Renal pelvis (tissue), 4 donors: ENCODE data around the gene ATP9B. TPM values are rescaled to one million over a fixed set of nuclear protein-coding genes. Genes with fewer than 3 reads are reported as not detected.

Experiments used
- DNase-seq: peaks from one replicate; pipeline ENCODE4 v3.0.0-alpha.2; 2013
- polyA plus RNA-seq, 3 donors: library from polyadenylated mRNA; unstranded; fragments of 120-200 nt; gene quantifications; one replicate each; pipeline ENCODE4 v1.2.1, GENCODE V29; 2013; ENCODE audit not compliant: insufficient read length in 3 of 3

Gene ATP9B
- polyA plus RNA-seq, 3 donors: 27.8 to 39.5 (median 36.3) TPM

DNA sequence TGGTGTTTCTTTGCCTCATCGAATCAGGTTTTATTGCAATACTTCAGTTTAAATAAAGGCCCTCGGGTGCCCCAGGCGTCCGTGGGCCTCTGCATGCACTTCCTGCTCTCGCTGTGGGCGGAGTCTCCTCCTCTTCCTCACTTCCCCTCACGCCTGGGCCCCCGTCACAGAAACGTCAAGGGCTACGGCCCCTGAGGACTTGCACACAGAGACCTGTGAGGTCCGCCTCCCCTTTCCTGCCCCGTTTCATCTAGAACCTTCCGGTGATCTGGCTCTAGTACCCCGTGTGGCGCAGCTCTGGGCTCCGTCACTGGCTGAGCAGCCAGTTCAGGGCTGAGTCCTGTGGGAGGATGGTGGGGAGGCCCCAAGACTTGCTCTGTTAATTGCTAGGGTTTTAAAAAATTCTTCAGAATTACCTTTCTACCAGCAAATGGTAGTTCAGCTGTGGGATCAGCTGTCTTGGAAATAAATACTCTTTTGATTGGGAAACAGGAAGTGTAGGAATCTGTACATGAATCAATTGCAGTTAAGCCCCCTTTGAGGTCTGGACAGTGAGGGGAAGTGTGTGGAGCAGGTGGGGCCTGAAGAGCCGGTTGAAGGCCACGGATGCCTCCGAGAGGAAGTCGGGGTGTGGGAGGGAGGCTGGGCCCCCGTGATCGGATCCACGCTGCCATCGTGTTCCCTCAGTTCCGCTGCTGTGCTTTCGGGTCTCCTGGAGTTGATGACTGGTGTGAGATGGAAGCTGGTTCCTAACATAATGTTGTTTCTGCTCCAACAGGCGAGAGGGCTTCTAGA lies 336.8 kb downstream of the ATP9B start:
- DNase-seq: no peak

DNA sequence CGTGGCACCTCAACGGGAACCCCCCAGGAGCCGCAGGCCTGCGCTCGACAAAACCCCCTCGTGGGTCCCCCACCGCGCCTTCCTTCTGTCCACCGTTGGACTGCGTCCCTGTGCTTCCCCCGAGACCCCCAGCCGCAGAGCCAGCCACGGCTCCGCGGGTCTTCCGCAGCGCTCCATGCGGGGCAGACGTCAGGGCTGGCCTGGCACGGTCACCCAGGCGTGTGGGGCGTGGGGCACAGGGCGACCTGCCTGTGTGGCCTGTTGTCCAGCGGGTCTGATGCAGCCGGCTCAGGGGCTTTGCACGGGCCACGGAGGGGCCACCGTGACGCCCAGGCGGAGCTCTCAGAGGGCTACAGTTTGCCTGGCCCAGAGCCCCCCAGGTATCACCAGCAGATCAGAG lies 337.5 kb downstream of the ATP9B start:
- no peak for DNase-seq

DNA sequence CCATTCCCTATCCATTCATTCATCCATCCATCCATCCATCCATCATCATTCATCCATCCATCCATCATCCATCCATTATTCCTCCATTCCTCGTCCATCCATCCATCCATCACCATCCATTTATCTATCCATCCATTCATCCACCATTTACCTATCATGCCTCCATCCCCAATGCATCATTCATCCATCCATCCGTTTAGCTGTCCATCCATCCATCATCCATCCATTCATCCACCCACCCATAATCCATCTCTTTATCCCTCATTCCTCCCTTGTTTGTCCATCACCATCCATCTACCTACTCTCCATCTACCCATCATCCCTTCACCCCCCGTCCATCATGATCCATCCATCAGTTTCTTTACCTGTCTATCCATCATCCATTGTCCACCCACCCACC lies 340.1 kb downstream of the ATP9B start:
- DNase-seq: no peak

DNA sequence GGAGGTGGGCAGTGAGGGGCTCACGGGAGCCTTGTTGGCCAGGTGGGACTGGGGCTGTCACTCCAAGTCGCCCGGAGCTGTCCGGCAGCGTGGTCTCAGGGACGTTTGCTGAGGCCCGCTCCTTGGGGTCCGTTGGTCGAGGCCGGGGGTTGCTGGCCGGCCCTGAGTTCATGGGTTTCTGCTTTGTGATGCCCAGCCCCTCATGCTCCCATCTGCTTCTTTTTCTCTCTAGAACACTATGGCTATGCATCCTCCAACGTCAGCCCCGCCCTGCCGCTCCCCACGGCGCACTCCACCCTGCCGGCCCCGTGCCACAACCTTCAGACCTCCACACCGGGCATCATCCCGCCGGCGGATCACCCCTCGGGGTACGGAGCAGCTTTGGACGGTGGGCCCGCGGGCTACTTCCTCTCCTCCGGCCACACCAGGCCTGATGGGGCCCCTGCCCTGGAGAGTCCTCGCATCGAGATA lies 341.0 kb downstream of the ATP9B start:
- DNase-seq: no peak

DNA sequence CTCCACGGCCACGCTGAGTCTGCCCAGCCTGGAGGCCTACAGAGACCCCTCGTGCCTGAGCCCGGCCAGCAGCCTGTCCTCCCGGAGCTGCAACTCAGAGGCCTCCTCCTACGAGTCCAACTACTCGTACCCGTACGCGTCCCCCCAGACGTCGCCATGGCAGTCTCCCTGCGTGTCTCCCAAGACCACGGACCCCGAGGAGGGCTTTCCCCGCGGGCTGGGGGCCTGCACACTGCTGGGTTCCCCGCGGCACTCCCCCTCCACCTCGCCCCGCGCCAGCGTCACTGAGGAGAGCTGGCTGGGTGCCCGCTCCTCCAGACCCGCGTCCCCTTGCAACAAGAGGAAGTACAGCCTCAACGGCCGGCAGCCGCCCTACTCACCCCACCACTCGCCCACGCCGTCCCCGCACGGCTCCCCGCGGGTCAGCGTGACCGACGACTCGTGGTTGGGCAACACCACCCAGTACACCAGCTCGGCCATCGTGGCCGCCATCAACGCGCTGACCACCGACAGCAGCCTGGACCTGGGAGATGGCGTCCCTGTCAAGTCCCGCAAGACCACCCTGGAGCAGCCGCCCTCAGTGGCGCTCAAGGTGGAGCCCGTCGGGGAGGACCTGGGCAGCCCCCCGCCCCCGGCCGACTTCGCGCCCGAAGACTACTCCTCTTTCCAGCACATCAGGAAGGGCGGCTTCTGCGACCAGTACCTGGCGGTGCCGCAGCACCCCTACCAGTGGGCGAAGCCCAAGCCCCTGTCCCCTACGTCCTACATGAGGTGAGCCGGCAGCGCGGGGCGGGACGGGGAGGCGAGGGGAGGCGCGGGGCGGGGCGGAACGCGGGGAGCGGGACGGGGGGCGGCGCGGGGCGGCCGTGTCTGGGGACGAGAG lies 341.8 kb downstream of the ATP9B start:
- DNase-seq: no peak

DNA sequence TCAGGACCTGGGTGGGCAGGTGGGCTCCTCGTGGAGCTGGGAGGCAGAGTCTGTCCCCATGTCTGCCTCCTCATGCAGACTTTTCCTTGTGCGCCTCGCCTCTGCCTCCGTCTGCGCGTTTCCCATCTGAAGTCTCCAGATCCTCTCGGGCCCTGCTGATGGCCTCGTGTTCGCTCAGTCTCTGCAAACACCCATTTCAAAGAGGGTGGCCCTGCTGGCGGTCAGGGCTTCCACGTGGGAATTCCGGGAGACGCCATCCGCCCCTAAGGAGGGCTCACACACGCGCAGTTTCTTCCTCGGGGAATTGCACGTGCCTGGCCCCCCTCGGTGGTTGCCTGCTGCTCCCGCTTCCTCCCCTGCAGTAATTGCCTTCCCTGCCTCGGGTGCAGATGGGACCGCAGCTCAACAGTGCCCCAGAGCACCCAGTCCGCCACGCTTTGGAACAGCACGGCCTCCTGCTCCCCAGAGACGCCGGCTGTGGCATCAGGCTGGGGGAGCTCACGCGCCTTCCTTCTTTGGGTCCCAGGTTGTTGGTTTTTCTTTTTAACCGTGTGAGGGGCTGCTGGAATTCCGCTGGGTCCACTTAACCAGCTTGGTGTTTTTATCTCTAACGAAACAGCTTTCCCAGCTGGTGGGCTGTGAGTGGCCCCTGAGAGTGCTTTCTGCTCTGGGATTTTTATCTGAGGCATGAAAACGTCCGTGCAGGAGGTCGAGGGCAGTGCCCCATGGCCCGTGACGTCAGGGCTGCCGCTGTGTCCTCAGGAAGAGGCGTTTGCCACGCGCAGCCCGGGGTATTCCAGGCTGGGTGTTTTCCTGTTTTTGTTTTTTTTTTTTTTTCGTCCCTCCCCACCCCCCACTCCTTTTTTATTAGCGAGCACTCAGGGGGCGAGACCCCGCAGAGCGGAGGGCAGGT lies 342.7 kb downstream of the ATP9B start:
- DNase-seq: no peak

DNA sequence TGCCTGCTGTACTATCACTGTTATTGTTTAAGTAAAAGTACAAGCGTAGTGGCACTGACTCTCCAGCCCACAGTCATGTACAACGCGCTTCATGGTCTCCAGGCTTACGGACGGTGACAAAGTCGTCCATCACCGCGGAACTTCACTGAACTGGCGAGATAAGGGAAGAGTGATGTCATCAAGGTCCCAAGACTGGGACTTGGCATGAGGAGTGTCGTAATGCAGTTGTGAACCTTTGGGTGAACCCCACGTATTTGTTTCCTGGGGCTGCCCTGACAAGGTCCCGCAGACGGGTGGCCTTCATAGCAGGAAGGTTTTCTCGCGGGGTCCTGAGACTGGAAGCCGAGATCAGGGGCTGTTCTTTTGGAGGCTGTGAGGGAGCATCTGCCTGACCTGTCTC lies 343.8 kb downstream of the ATP9B start:
- no peak for DNase-seq

DNA sequence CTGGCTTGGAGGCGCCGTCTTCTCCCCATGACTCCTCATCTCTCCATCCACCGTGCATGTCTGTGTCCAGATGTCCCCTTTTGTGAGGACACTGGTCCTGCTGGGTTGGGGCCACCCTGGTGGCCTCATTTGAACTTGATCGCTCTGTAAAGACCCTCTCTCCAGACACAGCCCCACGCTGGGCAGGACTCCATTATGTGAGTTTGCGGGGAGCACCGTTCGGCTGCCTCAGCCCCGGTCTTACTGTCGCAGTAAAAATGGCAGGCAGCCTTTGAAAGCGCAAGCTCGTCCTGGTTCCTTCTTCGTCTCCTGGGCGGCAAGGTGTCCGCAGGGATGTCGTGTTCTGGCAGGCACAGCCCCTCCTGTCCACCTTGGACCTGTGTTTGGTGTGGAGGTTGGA lies 344.2 kb downstream of the ATP9B start:
- DNase-seq: no peak

DNA sequence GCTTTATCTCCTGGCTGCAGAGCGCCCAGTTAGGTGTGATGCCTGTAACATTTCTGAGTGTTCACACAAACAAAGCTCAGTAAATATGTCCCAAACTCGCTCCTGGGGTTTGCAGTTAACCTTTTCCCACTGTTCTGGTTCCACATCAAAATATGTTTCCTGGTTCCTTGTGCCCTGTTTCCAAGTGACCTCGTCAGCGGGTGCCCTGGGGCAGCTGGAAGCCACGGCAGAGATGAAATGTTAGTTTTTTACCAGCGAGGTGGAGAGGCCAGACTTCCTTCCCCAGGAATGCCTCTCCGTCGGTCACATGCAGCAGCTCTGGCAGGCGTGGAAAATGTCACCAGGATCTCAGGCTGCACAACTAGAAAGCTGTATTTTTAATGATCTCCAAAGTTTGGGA lies 344.7 kb downstream of the ATP9B start:
- no peak for DNase-seq

DNA sequence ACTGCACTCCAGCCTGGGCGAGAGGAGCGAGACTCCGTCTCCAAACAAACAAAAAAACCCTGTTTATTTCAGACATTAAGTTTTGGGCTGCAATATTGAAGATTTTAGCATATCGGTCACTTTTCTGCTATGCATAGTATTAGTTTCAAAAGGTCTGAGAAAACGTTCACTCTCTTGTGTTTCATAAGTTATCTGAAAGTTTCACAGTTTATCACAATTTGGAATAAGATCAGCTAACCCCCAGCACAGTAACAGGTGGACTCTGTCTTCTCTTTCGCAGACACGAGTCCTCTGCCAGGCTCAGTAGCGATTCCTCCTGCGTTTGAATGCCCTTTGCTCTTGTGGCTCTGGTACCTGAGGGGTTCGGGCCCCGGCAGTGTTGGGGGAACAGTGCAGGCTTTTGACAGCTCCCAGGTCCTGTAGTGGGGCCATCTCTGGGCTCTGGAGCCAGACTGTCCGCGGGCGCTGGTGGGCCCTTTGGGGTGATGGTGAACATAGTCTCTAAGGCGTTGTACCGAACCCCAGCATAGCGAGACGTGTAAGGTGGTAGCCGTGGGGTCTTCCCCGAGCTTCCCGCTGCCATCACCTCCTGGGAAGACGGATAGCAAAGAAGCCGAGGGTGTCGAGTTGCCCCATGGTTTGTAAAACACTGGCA lies 347.0 kb downstream of the ATP9B start:
- DNase-seq: no peak

DNA sequence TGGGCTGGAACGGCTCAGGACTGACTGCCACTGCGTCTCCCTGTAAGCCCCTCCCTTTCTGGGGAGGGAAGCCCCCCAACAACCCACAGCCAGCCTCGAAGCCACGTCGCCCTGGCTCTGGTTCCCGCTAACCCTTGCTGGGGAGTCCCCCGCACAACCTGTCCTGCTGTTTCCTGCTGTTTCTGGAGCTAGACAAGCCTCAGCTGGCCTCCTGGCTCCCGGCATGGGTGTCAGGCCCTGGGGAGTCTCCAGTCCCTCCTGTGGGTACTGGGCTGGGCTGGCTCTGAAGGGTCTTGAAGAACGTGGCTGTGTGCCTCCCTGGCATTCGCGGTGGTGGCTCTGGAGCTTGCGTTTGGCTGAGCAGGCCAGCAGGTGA lies 347.5 kb downstream of the ATP9B start:
- DNase-seq: no peak

DNA sequence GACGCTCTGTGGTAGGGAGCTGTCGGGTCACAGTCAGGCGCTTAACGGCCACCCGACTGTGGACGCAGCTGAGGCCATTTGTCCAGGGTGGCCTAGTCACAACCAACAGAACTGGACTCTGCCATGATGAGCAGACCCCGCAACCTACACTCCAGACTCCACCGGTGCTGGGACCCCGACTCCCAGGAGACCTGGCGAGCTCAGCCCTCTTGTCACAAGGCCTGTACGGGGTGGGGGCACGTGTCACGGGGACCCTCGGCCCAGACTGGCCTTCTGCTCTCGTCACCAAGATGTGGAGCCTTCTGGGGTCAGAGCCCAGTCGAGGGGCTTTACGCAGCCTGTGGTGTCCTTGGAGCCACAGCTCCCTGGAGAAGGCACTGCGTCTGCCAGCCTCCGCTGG lies 349.0 kb downstream of the ATP9B start:
- no peak for DNase-seq

DNA sequence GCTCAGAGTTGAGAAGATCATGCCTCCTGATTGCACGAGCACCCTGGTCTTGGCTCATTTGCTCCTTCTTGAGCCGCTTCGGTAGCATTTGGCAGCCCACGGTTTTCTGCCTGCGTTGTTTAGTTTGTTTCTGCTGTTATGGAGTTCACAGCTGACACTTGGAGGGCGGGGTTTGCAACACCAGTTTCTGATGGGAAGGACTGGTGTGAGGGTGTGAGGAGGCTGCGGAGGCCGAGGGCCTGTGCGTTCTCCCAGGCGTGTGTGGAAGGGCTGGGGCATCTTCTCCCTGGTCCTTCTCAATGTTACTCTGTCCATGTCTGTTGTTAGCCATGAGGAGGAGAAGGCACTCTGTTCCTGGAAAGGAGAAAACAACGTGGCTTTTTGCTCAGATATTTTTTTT lies 349.4 kb downstream of the ATP9B start:
- no peak for DNase-seq

DNA sequence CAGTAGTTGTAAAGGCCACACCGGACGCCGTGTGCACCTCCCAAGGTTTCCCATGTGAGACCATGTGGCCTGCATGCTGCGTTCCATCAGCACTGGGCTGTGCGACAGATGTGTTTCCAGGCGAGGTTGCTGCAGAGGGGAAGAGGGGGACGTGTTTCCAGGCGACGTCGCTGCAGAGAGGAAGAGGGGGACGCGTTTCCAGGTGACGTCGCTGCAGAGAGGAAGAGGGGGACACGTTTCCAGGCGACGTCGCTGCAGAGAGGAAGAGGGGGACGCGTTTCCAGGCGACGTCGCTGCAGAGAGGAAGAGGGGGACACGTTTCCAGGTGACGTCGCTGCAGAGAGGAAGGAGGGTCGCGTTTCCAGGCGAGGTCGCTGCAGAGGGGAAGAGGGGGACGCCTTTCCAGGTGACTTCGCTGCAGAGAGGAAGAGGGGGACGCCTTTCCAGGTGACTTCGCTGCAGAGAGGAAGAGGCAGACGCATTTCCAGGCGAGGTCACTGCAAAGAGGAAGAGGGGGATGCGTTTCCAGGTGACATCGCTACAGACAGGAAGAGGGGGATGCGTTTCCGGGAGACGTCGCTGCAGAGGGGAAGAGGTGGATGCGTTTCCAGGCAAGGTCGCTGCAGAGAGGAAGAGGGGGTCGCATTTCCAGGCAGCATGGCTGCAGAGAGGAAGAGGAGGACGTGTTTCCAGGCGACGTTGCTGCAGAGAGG lies 351.0 kb downstream of the ATP9B start:
- no peak for DNase-seq

DNA sequence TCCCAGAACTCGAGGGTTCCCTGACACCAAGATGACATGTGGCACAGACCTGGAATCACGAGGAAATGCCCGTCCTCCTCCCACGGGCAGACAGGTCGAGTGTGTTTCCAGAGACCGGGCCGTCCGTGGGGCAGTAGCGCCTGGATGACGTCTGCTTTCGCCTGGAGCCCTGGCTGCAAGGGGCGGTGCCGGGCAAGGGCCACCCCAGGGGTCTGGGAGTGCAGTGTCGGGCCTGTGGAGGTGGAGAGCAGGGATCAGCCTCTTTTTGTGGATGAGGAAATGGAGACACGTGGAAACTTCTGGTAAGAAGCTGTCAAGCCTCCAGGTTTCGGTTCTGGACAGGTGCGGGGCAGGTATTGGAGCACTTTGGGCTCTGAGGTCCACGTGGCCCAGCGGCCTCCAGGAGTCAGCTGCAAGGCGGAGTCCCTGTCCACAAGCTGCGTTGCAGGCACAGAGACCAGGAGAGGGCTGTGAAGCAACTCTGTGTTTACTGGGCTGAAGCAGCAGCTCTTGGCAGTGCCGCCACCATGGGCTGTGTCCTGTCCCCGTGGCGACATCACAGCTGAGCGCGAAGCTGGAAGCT lies 352.2 kb downstream of the ATP9B start:
- no peak for DNase-seq

DNA sequence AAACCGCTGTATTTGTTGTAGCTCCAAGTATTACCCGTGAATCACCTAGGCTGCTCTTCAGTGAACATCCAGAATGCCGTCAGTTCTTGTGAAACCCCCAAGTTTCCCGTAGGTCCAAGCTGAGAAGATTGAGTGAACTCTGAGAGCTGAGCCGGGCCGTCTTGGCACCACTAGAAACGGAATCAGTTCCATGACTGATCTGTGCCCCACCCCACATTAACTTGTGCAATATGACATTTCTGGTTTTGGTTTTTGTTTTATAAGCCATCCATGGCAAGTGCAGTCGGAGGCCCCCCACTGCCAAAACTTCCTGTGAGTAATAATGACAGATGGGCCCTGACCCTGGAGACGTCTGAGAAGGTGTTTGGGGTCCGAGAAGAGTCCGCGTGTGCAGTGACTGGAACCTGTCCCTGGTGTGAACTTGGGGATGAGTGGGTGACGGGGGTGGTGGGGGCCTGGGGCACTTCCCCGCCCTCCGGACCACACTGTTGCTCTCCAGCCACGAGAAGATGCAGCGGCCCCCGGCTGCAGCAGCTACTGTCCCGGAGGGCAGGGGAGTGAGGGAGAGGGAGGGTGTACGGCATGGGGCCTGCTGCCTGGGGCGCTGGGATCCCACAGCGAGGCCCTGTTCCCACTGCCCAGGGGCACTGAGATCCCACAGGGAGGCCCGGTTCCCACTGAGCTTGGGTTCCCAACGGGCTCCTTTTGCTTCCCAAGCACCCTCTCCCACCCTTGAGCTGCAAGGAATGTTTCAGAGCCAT lies 353.0 kb downstream of the ATP9B start:
- DNase-seq: no peak

DNA sequence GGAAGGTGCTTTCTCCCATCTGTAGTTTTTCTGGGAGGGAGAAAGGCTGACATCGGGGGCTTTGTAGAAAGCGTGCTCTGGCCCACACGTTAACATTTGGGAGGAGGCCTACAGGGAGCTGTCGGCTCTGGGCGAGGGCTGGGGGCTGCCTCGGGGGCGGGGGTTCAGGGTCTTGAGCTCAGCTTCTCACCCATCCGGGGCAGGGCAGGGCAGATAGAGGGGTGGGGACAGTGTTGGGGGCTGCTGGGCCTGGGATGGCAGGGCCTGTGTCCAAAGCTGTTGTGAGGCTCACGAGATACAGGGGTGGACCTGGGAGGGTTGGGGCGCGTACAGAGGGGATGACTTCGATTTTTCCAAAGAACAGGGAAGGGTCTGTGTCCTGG lies 353.6 kb downstream of the ATP9B start:
- no peak for DNase-seq

DNA sequence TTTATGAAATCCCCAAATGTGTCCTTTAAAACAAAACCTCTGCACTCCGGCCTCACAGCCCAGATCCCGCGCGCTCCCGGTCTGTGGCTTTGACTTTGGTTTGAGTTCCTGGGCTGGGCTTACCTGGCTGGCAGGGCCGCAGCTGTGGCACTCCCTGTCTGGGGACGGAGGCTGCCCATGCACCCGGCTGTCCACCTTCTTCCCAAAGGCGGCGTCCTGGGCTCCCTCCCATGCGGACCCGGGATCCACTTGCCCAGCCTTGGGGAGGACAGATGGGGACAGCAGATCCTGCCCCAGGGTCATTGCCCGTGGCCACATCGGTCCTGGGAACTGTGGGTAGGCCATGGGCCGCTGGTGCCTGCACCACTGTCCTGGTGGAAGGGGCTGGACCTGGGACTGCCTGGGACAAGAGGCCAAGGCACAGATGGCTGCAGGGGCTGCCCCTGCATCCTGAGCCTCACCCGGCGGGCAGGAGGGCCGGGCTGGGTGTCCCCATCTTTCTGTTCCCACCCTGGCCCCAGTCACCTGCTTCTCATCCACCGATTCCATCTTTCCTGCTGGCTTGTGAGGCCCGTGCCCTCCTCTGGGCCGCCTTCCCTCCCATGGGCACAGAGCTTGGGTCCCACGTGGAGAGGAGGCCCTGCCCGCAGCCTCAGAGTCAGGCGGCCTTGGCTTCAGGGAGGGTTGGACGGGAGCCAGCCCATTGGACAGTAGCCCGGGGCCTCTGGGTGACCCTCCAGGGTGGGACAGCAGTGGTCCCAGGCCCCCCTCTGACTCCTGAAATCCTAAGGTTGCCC lies 354.2 kb downstream of the ATP9B start:
- no peak for DNase-seq

DNA sequence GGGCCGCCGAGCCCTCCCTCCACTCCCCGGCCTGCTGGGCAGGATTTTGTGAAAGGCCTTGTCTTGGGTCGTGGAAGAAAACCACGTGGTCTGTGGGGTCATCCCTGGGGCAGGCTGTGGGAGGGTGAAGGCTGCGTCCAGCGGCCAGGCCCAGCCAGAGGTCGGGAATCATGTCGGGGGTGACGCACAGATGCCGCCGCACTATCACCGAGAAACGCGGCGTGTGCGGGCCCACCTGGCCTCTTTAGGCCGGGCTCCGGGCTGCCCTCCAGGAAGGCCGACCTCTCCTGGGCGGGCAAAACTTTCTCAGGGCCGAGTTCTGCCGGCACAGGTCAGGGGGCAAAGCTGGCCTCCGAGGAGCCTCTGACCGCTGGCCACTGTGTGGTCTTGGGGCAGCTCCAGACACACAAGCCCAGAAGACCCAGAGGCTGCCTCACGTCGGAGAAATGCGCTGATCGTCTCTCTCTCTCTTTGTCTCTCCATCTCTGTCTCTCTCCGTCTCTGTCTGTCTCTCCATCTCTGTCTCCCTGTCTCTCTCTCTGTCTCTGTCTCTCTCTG lies 354.9 kb downstream of the ATP9B start:
- no peak for DNase-seq
